HG03135 (cell line): ENCODE measurements around the gene ZBTB46.

Source experiments
- ATAC-seq: cut with Tn5 transposase; IDR thresholded peaks from one replicate; pipeline ENCODE4 v1.9.1; 2021; ENCODE audit warnings: mild to moderate bottlenecking, moderate library complexity; ENCODE audit not compliant: unreplicated experiment

The ZBTB46 gene

GRCh38 chr20:63768591-63769515 lies 62.2 kb downstream of the ZBTB46 start:
- ATAC-seq: no peak

DNA sequence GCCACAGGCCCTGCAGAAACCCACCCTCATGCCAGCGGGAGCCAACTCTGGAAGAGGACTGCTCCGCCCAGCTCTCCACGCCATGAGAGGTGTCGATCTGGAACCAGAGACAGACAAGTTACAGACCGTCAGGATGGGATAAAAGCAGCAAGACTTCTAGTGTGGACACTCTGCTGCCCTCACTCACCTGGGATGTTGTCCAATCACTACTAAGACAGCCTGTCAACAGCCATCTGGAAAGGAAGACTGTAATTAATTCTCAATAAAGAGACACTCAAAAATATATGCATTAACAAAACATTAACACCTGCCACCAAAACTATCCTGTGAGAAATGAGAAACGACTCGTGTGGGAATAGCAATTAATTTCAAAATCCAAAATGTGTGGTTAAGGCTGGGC lies 63.2 kb downstream of the ZBTB46 start:
- no peak for ATAC-seq

- no peak for ATAC-seq
Observed at GRCh38 chr20:63767456-63767855, 63.6 kb downstream of the ZBTB46 start.

GRCh38 chr20:63766695-63767426 lies 64.2 kb downstream of the ZBTB46 start:
- ATAC-seq: no peak

GRCh38 chr20:63765902-63766301 lies 65.2 kb downstream of the ZBTB46 start:
- ATAC-seq: no peak

DNA sequence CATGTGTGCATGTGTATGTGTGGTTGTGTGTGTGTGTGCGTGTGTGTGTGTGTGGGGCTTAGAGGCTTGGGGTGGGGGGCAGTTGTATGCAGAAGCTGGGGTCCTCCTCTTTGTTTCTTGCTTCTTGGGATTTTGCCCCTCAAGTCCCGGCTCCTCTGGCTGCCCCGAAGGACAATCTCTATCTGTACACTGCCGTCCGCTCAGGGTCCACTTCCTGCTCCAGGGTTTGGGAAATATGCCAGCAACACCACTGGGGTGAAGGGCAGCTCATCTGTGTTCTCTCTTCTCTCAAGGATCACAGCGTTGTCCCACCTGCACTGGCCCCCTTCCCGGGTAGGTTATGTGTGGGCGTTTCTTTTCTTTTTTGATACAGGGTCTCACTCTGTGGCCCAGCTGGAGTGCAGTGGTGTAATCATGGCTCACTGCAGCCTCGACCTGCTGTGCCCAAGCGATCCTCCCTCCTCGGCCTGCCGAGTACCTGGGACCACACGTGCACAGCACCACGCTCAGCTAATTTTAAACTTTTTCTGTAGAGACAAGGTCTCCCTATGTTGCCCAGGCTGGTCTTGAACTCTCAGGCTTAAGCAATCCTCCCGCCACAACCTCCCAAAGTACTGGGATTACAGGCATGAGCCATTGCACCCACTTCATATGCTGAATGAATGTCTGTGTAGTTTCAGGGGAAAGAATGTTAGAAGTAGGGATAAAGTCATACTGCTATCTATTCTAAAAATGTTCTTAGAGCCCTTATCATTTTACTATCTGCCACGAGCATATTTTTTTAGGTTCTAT lies 65.8 kb downstream of the ZBTB46 start:
- no peak for ATAC-seq

GRCh38 chr20:63759377-63759901 lies 71.6 kb downstream of the ZBTB46 start:
- ATAC-seq: no peak

GRCh38 chr20:63758152-63758551 lies 72.9 kb downstream of the ZBTB46 start:
- ATAC-seq: no peak

GRCh38 chr20:63756648-63756991 lies 74.4 kb downstream of the ZBTB46 start:
- ATAC-seq: no peak

DNA sequence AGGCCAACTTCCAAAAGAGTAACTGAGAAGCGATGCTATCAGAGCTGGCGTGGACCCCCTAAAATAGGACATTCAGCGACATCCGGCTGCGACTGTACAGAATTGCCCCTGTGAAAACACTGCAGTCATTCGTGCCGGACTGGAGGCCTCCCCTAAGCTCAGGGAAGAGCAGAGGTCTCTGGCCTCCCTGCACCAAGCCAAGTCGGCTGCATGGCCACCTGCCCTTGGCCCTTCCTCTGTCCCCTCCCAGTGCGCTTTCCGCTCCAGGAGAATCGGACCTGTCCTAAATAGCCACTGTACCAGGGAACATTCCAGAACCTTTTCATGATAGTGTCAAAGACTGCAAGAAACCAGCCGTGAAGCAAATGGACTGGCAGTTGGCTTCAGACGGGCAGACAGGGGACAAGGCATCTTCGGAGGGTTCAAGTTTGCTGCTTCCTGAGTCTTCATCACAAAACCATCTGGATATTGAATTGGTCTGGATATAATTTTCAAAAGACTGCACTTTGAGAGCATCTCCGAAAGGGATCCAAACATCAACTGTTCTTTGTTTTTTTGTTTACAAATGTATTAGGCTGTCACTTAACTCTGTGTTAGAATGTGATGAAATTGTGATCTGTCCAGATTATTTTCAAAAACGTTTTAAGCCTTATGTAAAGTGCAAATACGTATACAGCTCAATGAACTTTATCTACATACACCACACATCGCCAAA lies 75.0 kb downstream of the ZBTB46 start:
- ATAC-seq: no peak

DNA sequence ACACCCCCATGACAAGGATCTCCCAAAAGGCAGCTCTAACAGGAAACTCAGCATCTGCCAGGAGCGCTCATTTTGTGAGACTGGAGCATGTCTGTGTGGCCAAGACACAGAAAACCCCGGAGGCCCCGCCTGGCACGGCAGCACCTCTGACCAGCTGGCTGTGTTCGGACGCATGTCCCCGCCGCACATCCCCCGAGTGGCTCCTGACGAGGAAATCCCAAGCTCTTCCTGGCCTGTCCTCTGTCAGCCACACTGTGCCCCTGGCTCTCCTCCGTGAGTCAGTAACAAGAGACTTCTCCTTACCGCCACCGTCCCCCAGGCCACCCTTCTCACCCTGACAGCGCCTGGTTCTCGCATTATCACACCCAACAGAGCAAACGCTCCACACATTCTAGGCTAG lies 77.1 kb downstream of the ZBTB46 start:
- no peak for ATAC-seq

DNA sequence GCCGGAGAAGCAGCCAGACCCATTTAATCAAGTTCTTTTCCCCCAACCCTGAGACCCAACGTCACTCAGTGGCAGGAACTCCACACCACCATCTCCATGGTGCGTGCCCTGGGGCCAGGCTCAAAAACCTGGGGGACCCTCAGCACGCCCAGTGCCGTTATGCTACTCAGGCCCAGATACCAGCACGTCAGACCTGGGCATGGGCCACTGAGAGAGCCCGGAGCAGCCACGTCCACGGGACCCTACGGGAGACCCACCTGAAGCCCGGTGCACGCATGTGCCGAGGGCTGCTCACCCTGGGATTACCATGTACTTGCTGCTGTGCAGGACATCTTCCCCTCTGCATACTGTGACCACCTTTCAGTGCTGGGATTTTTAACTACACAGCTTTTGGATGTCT lies 77.7 kb downstream of the ZBTB46 start:
- ATAC-seq: no peak

GRCh38 chr20:63752411-63753101 lies 78.5 kb downstream of the ZBTB46 start:
- ATAC-seq: no peak

DNA sequence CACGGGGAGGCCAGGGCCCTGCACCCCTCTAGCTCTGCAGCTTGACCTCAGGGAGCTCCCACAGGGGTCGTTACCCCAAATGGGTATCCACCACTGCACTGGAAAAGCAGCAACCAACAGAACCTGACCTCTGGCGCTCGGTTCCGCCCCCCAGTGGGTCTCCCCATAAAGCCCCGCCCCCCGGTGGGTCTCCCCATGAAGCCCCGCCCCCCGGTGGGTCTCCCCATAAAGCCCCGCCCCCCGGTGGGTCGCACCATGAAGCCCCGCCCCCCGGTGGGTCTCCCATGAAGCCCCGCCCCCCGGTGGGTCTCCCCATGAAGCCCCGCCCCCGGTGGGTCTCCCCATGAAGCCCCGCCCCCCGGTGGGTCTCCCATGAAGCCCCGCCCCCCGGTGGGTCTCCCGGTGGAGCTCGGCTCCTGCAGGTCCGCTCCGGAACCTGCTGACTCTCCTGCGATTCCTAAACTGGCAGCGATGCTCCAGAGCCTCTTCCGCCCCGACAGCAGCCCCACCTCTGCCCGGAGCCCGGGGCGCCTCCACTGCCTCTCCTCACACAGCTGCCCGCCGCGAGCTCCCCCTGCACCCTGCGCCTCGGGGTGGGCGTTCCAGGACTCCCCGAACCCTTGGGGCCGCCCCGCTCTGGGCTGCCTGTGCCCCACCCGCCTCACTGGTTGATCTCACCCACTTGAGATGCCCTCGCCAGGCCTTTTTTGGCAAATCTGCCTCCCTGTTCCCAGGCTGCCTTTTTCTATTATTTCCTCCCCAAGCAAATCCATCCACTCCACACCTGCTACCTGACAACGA lies 79.4 kb downstream of the ZBTB46 start:
- ATAC-seq: no peak

DNA sequence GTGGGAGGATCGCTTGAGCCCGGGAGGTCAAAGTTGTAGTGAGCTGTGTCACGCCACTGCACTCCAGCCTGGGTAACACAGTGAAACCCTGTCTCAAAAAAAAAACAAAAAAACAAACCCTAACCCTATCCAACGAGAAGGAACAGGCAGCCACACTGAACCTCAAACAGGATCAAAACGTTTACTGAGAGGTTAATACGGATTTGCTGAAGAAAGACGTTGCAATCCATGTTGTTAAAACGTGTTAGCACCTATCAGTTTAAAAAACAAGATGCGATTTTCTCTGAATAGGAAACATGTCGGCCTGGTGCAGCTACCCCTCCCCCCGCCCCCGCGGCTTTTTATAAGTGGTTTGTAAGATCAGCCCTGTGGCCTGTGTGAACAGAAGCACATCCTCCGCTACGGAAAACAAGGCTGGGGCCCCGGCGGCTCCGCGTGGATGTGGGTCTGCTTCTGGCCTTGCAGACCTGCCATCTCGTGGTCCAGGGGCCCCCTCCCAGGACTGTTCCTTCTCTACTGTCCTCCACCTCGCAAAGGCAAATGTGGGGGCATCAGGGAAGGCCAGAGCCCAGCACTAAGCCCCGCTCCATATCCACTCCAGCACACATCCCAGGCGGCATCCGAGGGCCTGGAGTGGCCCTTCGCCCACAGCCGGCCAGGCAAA lies 80.1 kb downstream of the ZBTB46 start:
- no peak for ATAC-seq

- no peak for ATAC-seq
Observed at GRCh38 chr20:63749597-63750508, 81.2 kb downstream of the ZBTB46 start.

GRCh38 chr20:63748934-63749270 lies 82.2 kb downstream of the ZBTB46 start:
- ATAC-seq: no peak
